Endothelial cell of umbilical vein (primary cell): Measurements from ENCODE around the gene CACNA2D3. TPM values are rescaled to one million over a fixed set of nuclear protein-coding genes. Genes with fewer than 3 reads are reported as not detected.

Source experiments
- BruUV-seq: library from RNA; stranded (reverse); fragments of 400-500 nt; replicated peaks from 2 replicates; lab custom pipeline; 2021; lab: Mats Ljungman, UMichigan
- CTCF ChIA-PET: fragments of 300-600, 350-600 bp; sonication (Branson Sonifier 250); formaldehyde crosslinking; loops from one replicate; lab custom pipeline; 2021; ENCODE audit warnings: antibody characterized with exemption, inconsistent platforms; lab: Charles Lee
- POLR2A ChIA-PET: fragments of 300-600, 350-600 bp; sonication (Branson Sonifier 250); formaldehyde crosslinking; loops from one replicate; lab custom pipeline; 2021; ENCODE audit warnings: antibody characterized with exemption, inconsistent platforms; lab: Charles Lee
- DNase-seq: peaks from one replicate; pipeline ENCODE4 v3.0.0-alpha.2; 2011; ENCODE audit warnings: low read depth, low spot score
- FAIRE-seq: peaks from 2 replicates; lab custom pipeline; 2011; peaks lifted over from hg19 to GRCh38; lab: Jason Lieb, UNC
- H2AFZ ChIP-seq: 2 replicates; pipeline ENCODE4 v1.6.0; 2012; ENCODE audit warnings: low read depth, low read length, control low read depth, inconsistent platforms
- H3K27ac ChIP-seq: 2 replicates; pipeline ENCODE4 v1.5.1; 2011; ENCODE audit warnings: low read depth, mild to moderate bottlenecking, control low read depth, low read length, moderate library complexity; ENCODE audit not compliant: insufficient read depth
- H3K27me3 ChIP-seq, 2 experiments: 2 replicates each; pipeline versions ENCODE4 v1.6.0 to v1.6.1; 2011; ENCODE audit warnings: low read length in 2 of 2, mixed read lengths in 1 of 2; ENCODE audit not compliant: control insufficient read depth in 2 of 2, insufficient read depth in 2 of 2
- H3K36me3 ChIP-seq, 2 experiments: 2 replicates in 1 of 2; 3 replicates in 1 of 2; pipeline ENCODE4 v1.5.1; 2011; ENCODE audit warnings: low read length in 2 of 2, mild to moderate bottlenecking in 1 of 2, moderate library complexity in 1 of 2; ENCODE audit not compliant: control insufficient read depth in 2 of 2, insufficient read depth in 2 of 2; ENCODE audit errors: extremely low read depth in 1 of 2
- H3K4me1 ChIP-seq: 3 replicates; pipeline ENCODE4 v1.5.1; 2011; ENCODE audit warnings: mild to moderate bottlenecking, low read length; ENCODE audit not compliant: control insufficient read depth, insufficient read depth; ENCODE audit errors: extremely low read depth
- H3K4me2 ChIP-seq: 2 replicates; pipeline ENCODE4 v1.6.1; 2011; ENCODE audit warnings: low read length, control low read depth, mixed read lengths; ENCODE audit not compliant: insufficient read depth
- H3K4me3 ChIP-seq, 3 experiments: fragments of 200-600 bp in 1 of 3; sonication (generic), shearing (Covaris generic) in 1 of 3; replicated peaks in 1 of 3; 2 replicates each; pipeline ENCODE4 v1.5.1; 2011 to 2016; ENCODE audit warnings: control low read depth in 3 of 3, low read length in 3 of 3, mild to moderate bottlenecking in 2 of 3, inconsistent platforms in 1 of 3, low read depth in 1 of 3, moderate library complexity in 1 of 3; ENCODE audit not compliant: insufficient read depth in 1 of 3
- H3K79me2 ChIP-seq: 2 replicates; pipeline ENCODE4 v1.6.0; 2012; ENCODE audit warnings: low read length, inconsistent platforms; ENCODE audit not compliant: control insufficient read depth, insufficient read depth
- H3K9ac ChIP-seq: replicated peaks from 2 replicates; pipeline ENCODE3; 2011; ENCODE audit warnings: low read length, control low read depth; ENCODE audit not compliant: insufficient read depth; ENCODE audit errors: extremely low read depth
- H3K9me1 ChIP-seq: replicated peaks from 3 replicates; pipeline ENCODE4 v1.6.0; 2011; ENCODE audit warnings: mild to moderate bottlenecking, low read length; ENCODE audit not compliant: control insufficient read depth, insufficient read depth; ENCODE audit errors: extremely low read depth
- H3K9me3 ChIP-seq: replicated peaks from 2 replicates; pipeline ENCODE4 v1.5.1; 2012; ENCODE audit warnings: low read length, inconsistent platforms; ENCODE audit not compliant: control insufficient read depth, insufficient read depth
- H4K20me1 ChIP-seq: replicated peaks from 2 replicates; pipeline ENCODE3; 2011; ENCODE audit warnings: mild to moderate bottlenecking, low read length; ENCODE audit not compliant: control insufficient read depth, insufficient read depth; ENCODE audit errors: extremely low read depth
- CTCF ChIP-seq, 2 donors: IDR thresholded peaks; 1 replicate in 1 of 2; 2 replicates in 1 of 2; pipeline ENCODE4 v1.5.1; 2011; ENCODE audit warnings: low read length in 2 of 2, mild to moderate bottlenecking in 2 of 2, moderate library complexity in 2 of 2, control low read depth in 1 of 2, inconsistent platforms in 1 of 2, low read depth in 1 of 2; ENCODE audit not compliant: insufficient read depth in 1 of 2; ENCODE audit errors: extremely low read depth in 1 of 2
- EZH2 ChIP-seq: IDR thresholded peaks from 2 replicates; pipeline ENCODE4 v1.6.1; 2012; ENCODE audit warnings: borderline replicate concordance, low read depth, mild to moderate bottlenecking, moderate library complexity, low read length, inconsistent platforms; ENCODE audit not compliant: severe bottlenecking
- FOS ChIP-seq: IDR thresholded peaks from 2 replicates; pipeline ENCODE4 v1.6.1; 2011; ENCODE audit warnings: mild to moderate bottlenecking, low read length, moderate library complexity, borderline replicate concordance; ENCODE audit not compliant: insufficient read depth
- GATA2 ChIP-seq: IDR thresholded peaks from 2 replicates; pipeline ENCODE4 v1.7.0; 2011; ENCODE audit warnings: low read depth, mild to moderate bottlenecking, moderate library complexity, mixed read lengths, low read length; ENCODE audit not compliant: insufficient read length, insufficient read depth
- JUN ChIP-seq: IDR thresholded peaks from 2 replicates; pipeline ENCODE4 v1.6.1; 2011; ENCODE audit warnings: borderline replicate concordance, low read depth; ENCODE audit not compliant: insufficient read length, insufficient read depth
- MYC ChIP-seq: IDR thresholded peaks from one replicate; pipeline ENCODE4 v1.6.1; 2011; ENCODE audit warnings: mild to moderate bottlenecking, low read depth, low read length
- POLR2A ChIP-seq: IDR thresholded peaks from 2 replicates; pipeline ENCODE4 v1.6.1; 2012; ENCODE audit warnings: low read depth, mild to moderate bottlenecking, control low read depth, low read length
- POLR2AphosphoS5 ChIP-seq: IDR thresholded peaks from 2 replicates; pipeline ENCODE4 v1.6.1; 2012; ENCODE audit warnings: low read depth, mild to moderate bottlenecking, control low read depth, low read length, moderate library complexity; ENCODE audit not compliant: insufficient read depth
- dilution Hi-C: fragments of 300-500 bp; cut with MboI; formaldehyde crosslinking; loops from one replicate; pipeline ENCODE4 v1.15.0; 2019; ENCODE audit warnings: low sequenced_read_pairs; ENCODE audit not compliant: extremely low pct_ligation_motif_present
- intact Hi-C: fragments of 100-400 bp; cut with micrococcal nuclease; formaldehyde crosslinking; loops from one replicate; pipeline ENCODE4 v1.10.0; 2022
- polyA plus RNA-seq, 4 experiments: library from polyadenylated mRNA; depleted of rRNA in 3 of 4; stranded (reverse) in 3 of 4; unstranded in 1 of 4; fragments of >200 nt; gene quantifications; 2 replicates each; pipeline versions ENCODE4 v1.2.1 to v1.2.3, GENCODE V29; 2011 to 2012; ENCODE audit warnings: missing spikeins in 1 of 4
- total RNA-seq: library from RNA; stranded (reverse); gene quantifications from 2 replicates; pipeline ENCODE4 v1.2.3, GENCODE V29; 2021
- TF ChIP-seq, protein P1 (sequence below): IDR thresholded peaks from 2 replicates; pipeline ENCODE4 v1.6.1; 2011; ENCODE audit not compliant: insufficient read depth, insufficient read length

CACNA2D3 gene
- total and polyA plus RNA-seq, 2 donors (not counting 3 experiments of a cell fraction or from before 2014, with no cell fraction given) = not detected

- FAIRE-seq (no peak), DNase-seq (no peak)
- ChIA-PET CTCF (no interaction called here), POLR2A (no interaction called here)
- peaks cover 5% of the 10 kb centered on the region for H3K9me3 ChIP-seq
- no peaks in the 10 kb centered on the region for H4K20me1 ChIP-seq
- H3K4me1 ChIP-seq = no peaks in the 10 kb centered on the region
- no peak overlapping the region for H3K9ac ChIP-seq
- no TSS peak for BruUV-seq
- intact Hi-C loops (no loop called here), dilution Hi-C loops (no loop called here)
- no peaks in the 10 kb centered on the region for H3K9me1 ChIP-seq
- no peak overlapping the region for H2AFZ ChIP-seq
- no peaks in the 10 kb centered on the region for H3K27me3 ChIP-seq
- H3K36me3 ChIP-seq = no peaks in the 10 kb centered on the region
- no peak for TF ChIP-seq FOS
- no peak for TF ChIP-seq EZH2
- TF ChIP-seq CTCF (IDR thresholded peaks at IDR 0.05; ENCODE audit: extremely low read depth in 1 of 2, insufficient read depth in 1 of 2, low read depth in 1 of 2, low read length in 2 of 2) = no peak
- TF ChIP-seq MYC = no peak
- TF ChIP-seq GATA2 = no peak
- TF ChIP-seq, protein P1, sequence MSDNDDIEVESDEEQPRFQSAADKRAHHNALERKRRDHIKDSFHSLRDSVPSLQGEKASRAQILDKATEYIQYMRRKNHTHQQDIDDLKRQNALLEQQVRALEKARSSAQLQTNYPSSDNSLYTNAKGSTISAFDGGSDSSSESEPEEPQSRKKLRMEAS = no peak
- TF ChIP-seq JUN = no peak
- TF ChIP-seq POLR2AphosphoS5 = no peak
- TF ChIP-seq POLR2A = no peak
- no peak overlapping the region for H3K4me3 ChIP-seq
- no peak overlapping the region for H3K4me2 ChIP-seq
- no peaks in the 10 kb centered on the region for H3K79me2 ChIP-seq
- no peak overlapping the region for H3K27ac ChIP-seq
These were observed 574.0 kb downstream of the CACNA2D3 start for GRCh38 chr3:54696313-54696712.
